GM20431 (cell line): ENCODE data around the gene LGR5.
"Not testable (repeated sequence)": the region's sequence is repeated elsewhere in the genome, so short reads cannot be mapped to it uniquely, and the experiment has no call there.

Experiments used
- in situ Hi-C: fragments of 300-500 bp; cut with MseI, MboI; formaldehyde crosslinking; loops from one replicate; pipeline ENCODE4 v1.15.0; 2020; ENCODE audit warnings: low sequenced_read_pairs; ENCODE audit not compliant: unreplicated experiment

Gene LGR5

GRCh38 chr12:71465796-71466195 is 26.2 kb downstream of the LGR5 start:
- in situ Hi-C loops, result no loop called here

- in situ Hi-C loops, result no loop called here
Observed at GRCh38 chr12:71469258-71469750, 29.7 kb downstream of the LGR5 start.

GRCh38 chr12:71472441-71472911 is 32.9 kb downstream of the LGR5 start:
- in situ Hi-C loops, result no loop called here

GRCh38 chr12:71474791-71475190 is 35.2 kb downstream of the LGR5 start:
- in situ Hi-C loops, result no loop called here

GRCh38 chr12:71475280-71475679 is 35.7 kb downstream of the LGR5 start:
- in situ Hi-C loops, result no loop called here

GRCh38 chr12:71476513-71476912 is 36.9 kb downstream of the LGR5 start:
- in situ Hi-C loops, result no loop called here

- in situ Hi-C loops, result no loop called here
Observed at GRCh38 chr12:71477609-71478008, 38.0 kb downstream of the LGR5 start.

- in situ Hi-C loops, result no loop called here
Observed at GRCh38 chr12:71478270-71478669, 38.7 kb downstream of the LGR5 start.

GRCh38 chr12:71484272-71484905 is 44.8 kb downstream of the LGR5 start:
- in situ Hi-C loops, result no loop called here

- in situ Hi-C loops, result not testable (repeated sequence)
Observed at GRCh38 chr12:71490844-71491243, 51.2 kb downstream of the LGR5 start.

GRCh38 chr12:71492604-71493003 is 53.0 kb downstream of the LGR5 start:
- in situ Hi-C loops, result no loop called here

- in situ Hi-C loops, result no loop called here
Observed at GRCh38 chr12:71499834-71500233, 60.2 kb downstream of the LGR5 start.

- in situ Hi-C loops, result no loop called here
Observed at GRCh38 chr12:71503579-71504391, 64.2 kb downstream of the LGR5 start.

- in situ Hi-C loops, result no loop called here
Observed at GRCh38 chr12:71504476-71504875, 64.9 kb downstream of the LGR5 start.

- in situ Hi-C loops, result no loop called here
Observed at GRCh38 chr12:71509705-71510104, 70.1 kb downstream of the LGR5 start.

- in situ Hi-C loops, result no loop called here
Observed at GRCh38 chr12:71517145-71517846, 77.7 kb downstream of the LGR5 start.

GRCh38 chr12:71521125-71521524 is 81.5 kb downstream of the LGR5 start:
- in situ Hi-C loops, result no loop called here

GRCh38 chr12:71524626-71525025 is 85.0 kb downstream of the LGR5 start:
- in situ Hi-C loops, result no loop called here

- in situ Hi-C loops, result no loop called here
Observed at GRCh38 chr12:71533703-71534102, 94.1 kb downstream of the LGR5 start.

- in situ Hi-C loops, result no loop called here
Observed at GRCh38 chr12:71536279-71536938, 96.8 kb downstream of the LGR5 start.
